ENCODE results near the gene PKP1.
"Not testable (repeated sequence)": the region's sequence is repeated elsewhere in the genome, so short reads cannot be mapped to it uniquely, and the experiment has no call there.

PKP1 gene, protein sequence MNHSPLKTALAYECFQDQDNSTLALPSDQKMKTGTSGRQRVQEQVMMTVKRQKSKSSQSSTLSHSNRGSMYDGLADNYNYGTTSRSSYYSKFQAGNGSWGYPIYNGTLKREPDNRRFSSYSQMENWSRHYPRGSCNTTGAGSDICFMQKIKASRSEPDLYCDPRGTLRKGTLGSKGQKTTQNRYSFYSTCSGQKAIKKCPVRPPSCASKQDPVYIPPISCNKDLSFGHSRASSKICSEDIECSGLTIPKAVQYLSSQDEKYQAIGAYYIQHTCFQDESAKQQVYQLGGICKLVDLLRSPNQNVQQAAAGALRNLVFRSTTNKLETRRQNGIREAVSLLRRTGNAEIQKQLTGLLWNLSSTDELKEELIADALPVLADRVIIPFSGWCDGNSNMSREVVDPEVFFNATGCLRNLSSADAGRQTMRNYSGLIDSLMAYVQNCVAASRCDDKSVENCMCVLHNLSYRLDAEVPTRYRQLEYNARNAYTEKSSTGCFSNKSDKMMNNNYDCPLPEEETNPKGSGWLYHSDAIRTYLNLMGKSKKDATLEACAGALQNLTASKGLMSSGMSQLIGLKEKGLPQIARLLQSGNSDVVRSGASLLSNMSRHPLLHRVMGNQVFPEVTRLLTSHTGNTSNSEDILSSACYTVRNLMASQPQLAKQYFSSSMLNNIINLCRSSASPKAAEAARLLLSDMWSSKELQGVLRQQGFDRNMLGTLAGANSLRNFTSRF

DNA sequence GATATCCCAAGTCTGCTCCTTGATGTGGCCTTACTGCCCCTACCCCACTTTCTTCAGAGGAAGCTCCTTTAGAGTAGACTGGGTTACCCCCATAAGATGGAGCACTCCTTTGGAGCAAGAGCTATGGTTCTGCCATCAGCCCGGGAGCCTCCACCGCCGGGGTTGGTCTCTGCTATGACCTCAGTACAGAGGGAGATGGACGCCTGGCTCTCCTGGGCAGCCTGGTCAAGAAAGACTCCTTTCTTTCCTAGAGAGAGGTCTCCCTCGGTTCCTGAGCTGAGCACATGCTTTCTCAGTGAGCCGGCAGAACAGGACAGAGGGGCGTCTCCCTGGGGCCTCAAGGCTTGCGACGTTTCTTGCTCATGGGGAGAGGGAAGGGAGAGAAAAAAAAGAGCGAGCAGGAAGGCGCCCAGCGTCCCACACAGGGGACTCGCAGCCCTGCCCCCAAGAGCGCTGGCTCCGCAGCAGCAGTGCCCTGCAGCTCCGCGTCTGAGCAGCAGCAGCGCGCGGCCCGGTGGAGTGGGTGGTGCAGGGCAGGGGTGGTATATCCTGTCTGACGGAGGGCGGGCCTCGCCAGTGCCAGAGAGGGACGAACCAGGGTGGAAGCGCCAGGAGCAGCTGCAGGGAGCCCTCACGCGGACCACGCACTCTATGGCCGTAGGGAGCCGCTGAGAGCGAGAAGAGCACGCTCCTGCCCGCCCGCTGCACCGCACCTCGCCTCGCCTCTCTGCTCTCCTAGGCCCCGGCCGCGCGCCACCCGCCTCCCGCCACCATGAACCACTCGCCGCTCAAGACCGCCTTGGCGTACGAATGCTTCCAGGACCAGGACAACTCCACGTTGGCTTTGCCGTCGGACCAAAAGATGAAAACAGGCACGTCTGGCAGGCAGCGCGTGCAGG, at the start of gene PKP1:
Gene PKP1 (plus strand): TSS at position 576 of the 899 bp plus-strand sequence. CDS start 197 bp downstream, at position 773.
- no peak for DNase-seq (ENCODE audit: low spot score)

DNA sequence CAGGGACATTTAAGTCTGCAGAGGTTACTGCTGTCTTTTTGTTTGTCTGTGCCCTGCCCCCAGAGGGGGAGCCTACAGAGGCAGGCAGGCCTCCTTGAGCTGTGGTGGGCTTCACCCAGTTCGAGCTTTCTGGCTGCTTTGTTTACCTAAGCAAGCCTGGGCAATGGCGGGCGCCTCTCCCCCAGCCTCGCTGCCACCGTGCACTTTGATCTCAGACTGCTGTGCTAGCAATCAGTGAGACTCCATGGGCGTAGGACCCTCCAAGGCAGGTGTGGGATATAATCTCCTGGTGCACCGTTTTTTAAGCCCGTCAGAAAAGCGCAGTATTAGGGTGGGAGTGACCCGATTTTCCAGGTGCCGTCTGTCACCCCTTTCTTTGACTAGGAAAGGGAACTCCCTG, 43.7 kb upstream of the PKP1 start:
- not testable (repeated sequence) for DNase-seq (ENCODE audit: low spot score)

DNA sequence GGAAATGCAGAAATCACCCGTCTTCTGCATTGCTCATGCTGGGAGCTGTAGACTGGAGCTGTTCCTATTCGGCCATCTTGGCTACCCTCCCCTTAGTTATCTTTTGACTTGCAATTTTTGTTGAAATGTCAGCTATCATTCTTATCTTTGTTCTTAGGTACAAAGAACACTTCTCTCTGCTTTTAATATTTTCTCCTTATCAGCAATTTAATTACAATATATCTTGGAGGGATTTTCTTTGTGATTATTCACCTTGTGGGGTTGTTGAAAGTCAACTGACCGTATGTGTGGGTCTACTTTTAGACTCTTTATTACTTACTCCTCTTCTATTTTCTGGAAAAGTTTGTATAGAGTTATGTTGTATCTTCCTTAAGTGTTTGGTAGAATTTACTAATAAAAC, 43.1 kb upstream of the PKP1 start:
- no peak for DNase-seq (ENCODE audit: low spot score)

DNA sequence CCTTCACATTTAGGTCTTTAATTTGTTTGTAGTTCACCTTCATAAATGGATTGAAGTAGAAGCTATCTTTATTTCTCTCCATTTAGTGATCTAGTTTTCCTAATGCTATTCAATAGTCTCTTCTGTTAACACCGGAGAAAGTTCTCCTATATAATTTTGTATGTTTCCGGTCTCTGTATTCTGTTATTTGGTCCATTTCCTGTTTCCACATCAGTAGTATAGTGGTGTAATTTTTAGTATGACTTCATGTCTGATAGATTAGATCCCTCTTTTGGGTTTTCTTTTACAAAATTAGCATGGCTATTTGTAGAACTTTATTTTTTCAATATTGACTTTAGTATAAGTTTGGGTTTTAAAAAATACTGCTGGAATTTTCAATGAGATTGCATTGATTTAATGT, 41.6 kb upstream of the PKP1 start:
- DNase-seq (ENCODE audit: low spot score), result no peak

DNA sequence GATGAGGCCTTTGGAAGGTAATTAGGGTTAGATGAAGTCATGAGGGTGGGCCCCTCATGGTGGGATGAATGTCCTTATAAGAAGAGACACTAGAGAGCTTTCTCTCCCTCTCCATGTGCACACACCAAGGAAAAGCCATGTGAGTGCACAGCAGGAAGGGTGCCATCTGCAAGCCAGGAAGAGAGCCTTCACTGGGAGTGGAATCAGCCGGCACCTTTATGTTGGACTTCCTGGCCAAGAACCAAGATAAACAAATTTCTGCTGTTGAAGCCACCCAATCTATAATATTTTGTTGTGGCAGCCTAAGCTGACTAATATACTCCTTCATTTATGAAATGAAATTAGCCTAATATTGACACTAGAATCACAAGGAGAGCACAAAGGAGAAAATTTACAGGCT, 38.2 kb upstream of the PKP1 start:
- DNase-seq (ENCODE audit: low spot score), result no peak

DNA sequence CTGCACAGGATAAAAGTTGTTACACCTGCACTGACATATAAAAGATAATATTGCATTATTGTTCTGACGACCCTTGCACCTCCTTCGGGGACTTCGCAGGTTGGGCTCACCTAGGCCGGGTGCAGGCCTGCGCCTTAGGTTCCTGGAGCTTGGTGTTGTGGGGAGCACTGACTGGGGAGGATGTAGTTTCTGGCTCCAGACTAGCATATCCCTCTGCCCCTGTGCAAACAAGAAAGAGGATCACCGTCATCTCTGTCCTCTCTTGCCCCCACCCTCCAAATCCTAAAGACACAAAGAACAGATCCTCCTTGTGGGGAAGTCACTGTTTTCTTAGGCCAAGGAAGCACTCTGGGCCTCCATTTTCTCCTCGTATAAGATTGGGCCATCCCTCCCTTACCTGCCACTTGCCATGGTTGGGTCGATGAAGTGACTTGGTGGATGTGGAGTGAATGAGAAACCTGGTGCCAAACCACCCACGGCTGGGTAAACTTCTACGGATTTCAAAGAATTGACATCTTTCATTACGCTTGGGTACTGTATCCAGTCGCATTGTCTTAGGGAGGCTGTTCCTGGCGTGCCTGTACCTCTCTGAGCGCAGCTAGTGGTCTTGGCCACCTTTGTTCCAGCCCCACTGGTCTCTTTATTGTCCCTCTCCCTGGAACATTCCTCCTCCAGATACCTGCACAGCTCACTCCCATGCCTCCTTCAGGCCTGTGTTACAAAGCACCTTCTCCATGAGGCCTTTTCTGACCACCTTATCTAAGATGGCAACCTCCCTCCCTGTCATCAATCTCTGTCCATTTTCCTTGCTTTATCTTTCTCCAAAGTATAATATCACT, 34.4 kb upstream of the PKP1 start:
- DNase-seq (ENCODE audit: low spot score), result no peak

DNA sequence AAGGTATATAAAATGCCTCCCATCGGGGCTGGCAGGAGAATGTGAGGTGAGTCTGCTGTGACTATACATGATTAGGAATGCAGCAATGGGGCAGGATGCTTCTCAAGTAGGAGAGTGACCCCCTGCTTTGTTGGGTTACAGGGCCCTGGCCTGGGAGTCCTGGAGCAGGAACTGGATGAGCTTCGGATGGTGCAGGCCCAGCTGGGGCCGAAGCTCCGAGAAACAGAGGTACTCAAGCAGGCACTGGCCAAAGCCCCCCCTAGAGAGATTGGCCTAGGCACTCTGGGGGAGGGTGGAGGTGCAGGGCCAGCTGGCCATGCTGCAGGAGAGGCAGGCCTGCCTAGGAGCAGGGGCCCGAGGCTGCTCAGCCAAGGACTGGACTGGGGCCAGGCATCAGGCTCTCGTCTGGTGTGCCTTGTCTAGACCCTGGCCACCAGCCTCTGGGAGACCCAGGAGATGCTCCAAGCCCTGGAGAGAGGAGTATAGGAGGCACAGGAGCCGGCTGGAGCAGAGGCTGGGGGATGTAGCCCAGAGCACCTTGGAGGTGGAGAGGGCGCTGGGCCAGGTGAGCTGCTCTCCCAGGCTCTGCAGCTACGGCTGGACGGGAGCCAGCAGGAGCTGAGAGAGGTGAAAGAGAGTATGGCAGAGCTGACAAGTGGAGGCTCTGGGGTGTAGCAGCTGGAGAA, 32.8 kb upstream of the PKP1 start:
- no peak for DNase-seq (ENCODE audit: low spot score)

DNA sequence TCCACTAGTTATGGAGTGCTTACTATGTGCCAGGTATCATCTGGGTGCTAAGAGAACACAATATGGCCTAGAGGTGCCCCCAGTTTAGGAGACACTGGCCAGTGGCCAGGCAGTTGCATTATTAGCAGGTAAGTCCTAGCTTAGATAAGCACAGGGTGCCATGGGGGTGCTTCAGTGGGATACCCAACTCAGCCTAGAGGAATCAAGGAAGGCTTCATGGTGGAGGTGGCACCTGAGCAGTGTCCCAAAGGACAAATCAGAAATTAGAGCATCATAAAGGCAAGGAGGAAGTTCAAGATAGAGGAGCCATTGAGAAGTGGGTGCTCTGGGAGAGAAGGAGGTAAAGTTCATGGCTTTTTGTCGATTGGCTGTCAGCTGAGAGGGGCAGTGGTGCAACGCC, 31.9 kb upstream of the PKP1 start:
- no peak for DNase-seq (ENCODE audit: low spot score)

DNA sequence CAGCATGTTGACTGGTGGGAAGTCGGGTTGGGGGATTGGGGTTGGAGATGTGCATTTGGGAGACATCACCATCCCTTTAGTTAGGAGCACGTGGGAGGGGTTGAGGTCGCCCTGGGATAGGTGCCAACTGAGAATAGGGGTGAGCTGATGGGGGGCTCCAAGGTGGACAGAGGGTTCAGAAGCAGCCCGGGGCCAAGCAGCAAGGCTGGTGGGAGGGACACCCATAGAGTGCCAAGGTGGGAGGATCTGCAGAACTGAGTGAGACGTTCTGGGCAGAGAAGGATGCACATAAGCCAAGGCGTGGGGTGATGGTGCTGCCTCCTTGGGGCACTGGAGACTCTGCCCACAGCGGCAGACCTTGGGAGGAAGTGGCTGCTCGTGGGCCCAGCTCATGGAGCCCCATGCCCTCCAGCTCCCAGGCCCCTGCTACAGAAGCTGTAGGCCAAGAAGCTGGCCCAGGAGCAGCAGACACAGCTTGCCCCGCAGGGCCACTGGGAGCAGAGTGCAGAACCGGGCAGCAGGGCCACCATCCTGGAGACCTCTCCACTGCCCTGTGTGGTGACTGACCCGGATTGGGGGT, 31.4 kb upstream of the PKP1 start:
- DNase-seq (ENCODE audit: low spot score), result no peak

DNA sequence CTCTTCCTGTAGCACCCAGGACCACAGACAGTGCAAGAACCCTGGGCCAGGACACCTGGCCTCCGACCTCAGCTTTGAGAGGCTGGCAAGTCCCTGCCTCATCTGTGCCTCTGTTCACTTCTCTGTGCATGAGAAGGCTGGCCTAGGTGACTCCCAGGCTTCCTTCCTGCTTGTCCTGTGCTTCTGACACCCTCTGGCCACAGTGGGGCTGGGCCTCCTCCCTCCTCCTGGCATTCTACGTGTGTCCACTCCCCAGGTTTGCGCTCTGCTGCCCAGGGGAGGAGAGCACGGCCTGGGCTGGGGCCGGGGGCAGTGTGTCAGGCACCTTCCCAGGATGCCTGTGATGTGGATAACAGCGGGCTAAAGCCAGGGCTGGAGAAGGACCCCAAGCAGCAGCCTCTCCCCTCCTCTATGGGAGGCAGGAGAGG, 30.3 kb upstream of the PKP1 start:
- DNase-seq (ENCODE audit: low spot score), result no peak

DNA sequence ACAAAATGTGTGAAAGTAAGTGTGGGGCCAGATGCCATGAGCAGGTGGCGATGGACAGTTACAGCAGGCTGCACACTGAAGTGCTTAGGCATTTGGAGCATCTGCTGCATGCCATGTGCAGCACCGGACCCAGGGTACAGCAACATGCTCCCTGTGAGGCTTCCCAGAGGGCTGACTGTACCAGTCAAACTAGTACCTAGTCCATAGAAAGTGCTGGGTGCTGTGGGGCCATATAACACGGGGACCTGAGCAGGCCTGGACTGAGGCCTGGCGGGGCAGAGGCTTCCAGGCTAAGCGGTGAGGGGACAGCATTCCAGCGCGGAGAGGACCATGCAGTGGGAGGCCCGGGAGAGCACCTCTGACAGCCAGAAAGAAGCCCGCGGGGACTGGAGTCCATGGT, 29.9 kb upstream of the PKP1 start:
- DNase-seq (ENCODE audit: low spot score), result no peak

DNA sequence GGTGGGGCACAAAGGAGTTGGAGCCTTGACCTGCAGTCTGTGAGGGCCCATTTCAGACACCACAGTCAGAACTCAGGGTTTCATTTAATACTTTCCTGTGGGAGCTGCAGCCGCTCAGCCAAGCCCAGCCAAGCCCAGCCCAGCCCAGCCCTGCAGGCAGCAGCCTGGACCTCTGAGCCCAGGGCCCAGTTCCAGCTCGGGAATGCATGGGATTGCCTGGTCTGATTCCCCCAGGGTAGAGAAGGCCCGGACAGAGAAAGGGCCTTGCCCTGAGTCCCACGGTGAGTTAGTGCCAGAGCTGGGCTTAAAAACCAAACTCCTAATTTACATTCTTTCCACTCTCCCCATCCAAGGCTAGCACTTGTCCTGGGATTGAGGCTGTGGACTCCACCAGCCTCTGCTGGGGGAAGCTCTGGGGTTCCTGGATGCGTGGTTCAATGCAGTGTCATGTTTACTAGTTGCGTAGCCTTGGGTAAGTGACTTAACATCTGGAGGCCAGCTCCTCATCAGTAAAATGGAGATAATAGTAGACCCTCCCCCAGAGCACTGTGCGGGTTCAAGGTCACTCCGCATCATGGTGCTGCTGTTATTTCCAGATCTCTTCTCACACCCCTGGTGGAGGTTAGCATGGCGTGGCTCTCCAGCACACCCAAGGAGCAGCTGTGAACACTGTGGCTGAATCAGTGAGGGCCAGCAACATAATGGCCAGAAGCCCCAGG, 29.2 kb upstream of the PKP1 start:
- DNase-seq (ENCODE audit: low spot score), result no peak

DNA sequence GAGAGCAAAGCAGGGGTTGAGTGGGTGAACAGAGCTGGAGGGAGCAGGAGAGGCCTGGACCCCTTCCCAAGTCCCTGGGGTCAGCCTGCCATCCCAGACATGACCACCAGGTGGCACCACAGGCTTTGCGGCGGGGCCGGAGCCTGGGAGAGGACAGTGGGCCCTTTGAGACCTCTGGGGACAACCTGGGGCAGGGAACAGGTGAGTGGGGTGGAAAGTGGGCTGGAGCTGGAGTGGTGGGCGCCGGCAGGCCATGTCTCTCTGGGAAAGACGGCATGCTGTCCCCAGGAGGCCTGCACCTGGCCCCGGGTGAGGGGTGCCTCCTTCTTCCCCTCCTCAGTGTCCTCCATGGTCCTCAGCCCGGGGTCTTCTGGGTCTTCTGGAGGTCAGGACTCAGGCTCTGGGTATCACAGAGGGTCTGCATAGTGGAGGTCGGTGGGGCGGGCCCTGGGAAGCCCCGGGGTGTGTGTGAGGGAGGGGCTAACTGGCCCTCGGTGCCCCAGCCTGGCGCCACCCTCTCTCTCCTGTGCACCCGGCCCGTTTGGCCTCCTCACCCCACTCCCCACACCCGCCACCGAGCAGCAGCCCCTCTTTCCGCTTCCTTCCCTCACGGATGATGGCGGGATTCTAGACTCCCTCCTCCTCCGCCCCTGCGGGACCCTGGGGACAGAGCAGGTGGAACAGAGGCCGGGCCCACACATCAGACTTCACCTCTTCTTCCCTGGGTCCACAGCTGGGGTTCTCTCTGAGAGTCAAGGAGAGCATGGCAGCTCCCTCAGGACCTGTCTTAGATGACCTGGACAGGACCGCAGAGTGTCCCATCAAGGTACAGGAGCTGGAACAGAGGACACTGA, 28.5 kb upstream of the PKP1 start:
- DNase-seq (ENCODE audit: low spot score), result peak; percentile 62

DNA sequence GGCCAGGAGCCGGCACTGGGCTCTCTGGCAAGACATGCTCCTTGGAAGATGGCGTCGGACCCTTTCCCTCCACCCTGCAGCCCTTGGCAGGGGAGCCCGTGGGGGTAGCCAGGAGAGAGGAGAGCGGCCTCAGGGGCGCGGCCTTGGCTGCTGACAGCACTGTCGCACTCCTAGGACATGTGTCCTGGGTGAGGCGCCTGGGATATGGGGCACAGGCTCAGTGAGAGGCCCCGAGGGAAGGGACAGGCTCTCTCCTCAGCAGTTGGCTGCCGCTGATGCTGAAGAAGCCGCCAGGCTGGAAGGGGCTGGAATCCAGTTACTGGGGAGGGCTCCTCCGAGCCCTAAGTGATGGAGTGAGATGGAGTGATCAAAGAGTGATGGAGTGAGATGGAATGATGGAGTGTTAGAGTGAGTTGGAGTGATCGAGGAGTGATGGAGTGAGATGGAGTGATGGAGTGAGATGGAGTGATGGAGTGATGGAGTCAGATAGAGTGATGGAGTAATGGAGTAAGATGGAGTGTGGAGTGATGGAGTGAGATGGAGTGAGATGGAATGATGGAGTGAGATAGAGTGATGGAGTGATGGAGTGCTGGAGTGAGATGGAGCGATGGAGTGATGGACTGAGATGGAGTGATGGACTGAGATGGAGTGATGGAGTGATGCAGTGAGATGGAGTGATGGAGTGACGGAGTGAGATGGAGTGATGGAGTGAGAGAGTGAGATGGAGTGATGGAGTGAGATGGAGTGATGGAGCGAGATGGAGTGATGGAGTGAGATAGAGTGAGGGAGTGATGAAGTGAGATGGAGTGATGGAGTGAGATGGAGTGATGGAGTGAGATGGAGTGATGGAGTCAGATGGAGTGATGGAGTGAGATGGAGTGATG, 27.6 kb upstream of the PKP1 start:
- DNase-seq (ENCODE audit: low spot score), result no peak

DNA sequence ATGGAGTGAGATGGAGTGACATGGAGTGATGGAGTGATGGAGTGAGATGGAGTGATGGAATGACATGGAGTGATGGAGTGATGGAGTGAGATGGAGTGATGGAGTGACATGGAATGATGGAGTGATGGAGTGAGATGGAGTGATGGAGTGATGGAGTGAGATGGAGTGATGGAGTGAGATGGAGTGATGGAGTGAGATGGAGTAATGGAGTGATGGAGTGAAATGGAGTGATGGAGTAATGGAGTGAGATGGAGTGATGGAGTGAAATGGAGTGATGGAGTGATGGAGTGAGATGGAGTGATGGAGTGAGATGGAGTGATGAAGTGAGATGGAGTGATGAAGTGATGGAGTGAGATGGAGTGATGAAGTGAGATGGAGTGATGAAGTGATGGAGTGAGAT, 25.2 kb upstream of the PKP1 start:
- DNase-seq (ENCODE audit: low spot score), result not testable (repeated sequence)

DNA sequence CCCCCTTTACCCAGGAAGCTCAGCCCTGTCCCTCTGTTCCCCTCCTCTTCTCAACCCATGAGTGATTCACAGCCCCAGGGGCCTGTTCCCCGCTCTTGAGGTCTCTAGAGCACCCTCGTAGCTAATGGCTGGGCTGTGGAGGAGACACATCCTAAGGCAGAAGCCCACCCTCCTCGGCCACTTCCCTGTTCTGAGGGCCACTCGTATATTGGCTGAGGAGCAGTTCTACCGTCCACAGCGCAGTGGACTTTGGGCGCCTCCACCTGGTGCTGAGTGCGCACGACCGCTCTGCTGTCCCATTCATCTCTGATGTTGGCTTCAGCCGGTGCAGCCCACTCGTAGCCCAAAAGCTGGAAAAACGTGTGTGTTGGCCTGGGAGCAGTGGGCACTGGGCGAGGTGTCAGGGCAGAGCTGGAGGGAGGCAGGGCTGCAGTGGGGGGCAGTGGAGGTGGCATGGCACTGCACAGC, 24.5 kb upstream of the PKP1 start:
- DNase-seq (ENCODE audit: low spot score), result no peak

DNA sequence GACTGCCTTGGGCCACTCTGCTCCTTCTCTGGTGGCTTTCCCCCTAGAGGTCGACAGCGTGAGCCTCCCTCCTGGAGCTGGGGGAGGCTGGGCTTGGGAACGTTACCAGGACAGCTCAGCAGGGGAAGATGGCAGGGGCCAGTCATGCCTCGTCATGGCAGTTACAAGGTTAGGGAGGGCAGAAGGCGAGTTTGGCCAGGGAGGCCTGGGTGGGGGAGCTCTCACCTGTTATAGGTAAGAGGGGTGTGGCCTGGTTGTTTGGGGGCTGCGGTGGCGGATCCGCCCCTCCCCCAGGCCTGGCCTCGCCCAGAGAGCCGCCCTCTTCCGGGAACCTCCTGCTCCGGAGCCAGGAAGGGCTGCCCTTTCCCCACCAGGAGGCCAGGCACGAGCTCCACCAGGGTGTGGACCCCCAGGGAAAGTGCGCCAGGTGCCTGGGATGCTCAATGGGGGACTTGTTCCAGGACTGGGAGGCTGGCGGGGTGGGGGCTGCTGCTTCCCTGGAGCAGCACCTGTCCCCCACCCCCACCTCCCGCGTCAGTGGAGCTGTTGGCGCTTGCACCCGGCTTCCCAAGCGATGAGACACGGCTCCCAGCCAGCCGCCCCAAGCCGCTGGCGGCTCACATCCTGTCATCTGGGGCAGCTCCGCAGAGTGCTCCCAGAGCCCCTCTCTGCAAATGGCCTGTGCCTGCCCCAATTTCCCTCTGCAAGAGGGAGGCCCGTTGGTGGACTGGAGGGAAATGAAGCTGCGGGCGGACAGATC, 23.6 kb upstream of the PKP1 start:
- DNase-seq (ENCODE audit: low spot score), result no peak
